Osteoblast (primary cell): ENCODE data around the gene OR8B3. TPM values are rescaled to one million over a fixed set of nuclear protein-coding genes. Genes with fewer than 3 reads are reported as not detected.
A peak's percentile ranks its signal among the peaks of the same experiment; 100 is the strongest.
"Not testable (repeated sequence)": the region's sequence is repeated elsewhere in the genome, so short reads cannot be mapped to it uniquely, and the experiment has no call there.

ENCODE experiments used
- DNase-seq: peaks from one replicate; pipeline ENCODE4 v3.0.0; 2011; ENCODE audit warnings: low spot score, mixed read lengths; ENCODE audit not compliant: insufficient read length; ENCODE audit errors: missing footprints
- H2AFZ ChIP-seq: 2 replicates; pipeline ENCODE4 v1.6.0; 2011; ENCODE audit warnings: mild to moderate bottlenecking, low read length
- H3K27ac ChIP-seq: 2 replicates; pipeline ENCODE4 v1.5.1; 2011; ENCODE audit warnings: mild to moderate bottlenecking, low read depth, low read length, moderate library complexity
- H3K27me3 ChIP-seq: 2 replicates; pipeline ENCODE4 v1.6.0; 2012; ENCODE audit warnings: mild to moderate bottlenecking, control low read depth, inconsistent platforms, low read length, moderate library complexity; ENCODE audit not compliant: insufficient read depth
- H3K36me3 ChIP-seq: 2 replicates; pipeline ENCODE4 v1.5.1; 2011; ENCODE audit warnings: mild to moderate bottlenecking, low read length, control low read depth, moderate library complexity; ENCODE audit not compliant: insufficient read depth
- H3K4me1 ChIP-seq: 2 replicates; pipeline ENCODE4 v1.5.1; 2011; ENCODE audit warnings: mild to moderate bottlenecking, low read length, control low read depth, moderate library complexity; ENCODE audit not compliant: insufficient read depth
- H3K4me2 ChIP-seq: 2 replicates; pipeline ENCODE4 v1.6.0; 2011; ENCODE audit warnings: mild to moderate bottlenecking, low read length; ENCODE audit not compliant: insufficient read depth
- H3K4me3 ChIP-seq: fragments of 200-600 bp; sonication (generic); 3 replicates; pipeline ENCODE4 v1.5.1; 2012; ENCODE audit warnings: mild to moderate bottlenecking, low read length, inconsistent platforms; ENCODE audit not compliant: insufficient read depth
- H3K79me2 ChIP-seq: 2 replicates; pipeline ENCODE4 v1.6.0; 2012; ENCODE audit warnings: mild to moderate bottlenecking, low read length, control low read depth, inconsistent platforms; ENCODE audit not compliant: insufficient read depth
- H3K9me3 ChIP-seq: 2 replicates; pipeline ENCODE4 v1.5.1; 2011; ENCODE audit warnings: low read depth, low read length, control low read depth
- H4K20me1 ChIP-seq: 2 replicates; pipeline ENCODE4 v1.6.0; 2012; ENCODE audit warnings: mild to moderate bottlenecking, low read length, control low read depth; ENCODE audit not compliant: insufficient read depth
- CTCF ChIP-seq: IDR thresholded peaks from 2 replicates; pipeline ENCODE4 v1.5.1; 2011; ENCODE audit warnings: mild to moderate bottlenecking, low read depth, low read length, moderate library complexity; ENCODE audit errors: extremely low read depth
- total RNA-seq: library from RNA; depleted of rRNA; stranded (reverse); fragments of >200 nt; gene quantifications from 2 replicates; pipeline ENCODE4 v1.2.3, GENCODE V29; 2012

OR8B3 gene
- total RNA-seq, 1 donor, result not detected

- no peak for DNase-seq
- H3K36me3 ChIP-seq, result no peaks in the 10 kb centered on the region
- no peak overlapping the region for H3K4me3 ChIP-seq
- no peak overlapping the region for H3K27ac ChIP-seq
- H3K27me3 ChIP-seq, result peaks cover 1% of the 10 kb centered on the region
- no peaks in the 10 kb centered on the region for H3K9me3 ChIP-seq
- H3K4me1 ChIP-seq, result no peaks in the 10 kb centered on the region
- no peak overlapping the region for H2AFZ ChIP-seq
- peak; percentile 64 for TF ChIP-seq CTCF
- H4K20me1 ChIP-seq, result no peaks in the 10 kb centered on the region
- H3K4me2 ChIP-seq, result no peak overlapping the region
- H3K79me2 ChIP-seq, result no peaks in the 10 kb centered on the region
Observed at GRCh38 chr11:124415356-124415923, 16.6 kb upstream of the OR8B3 start.

DNA sequence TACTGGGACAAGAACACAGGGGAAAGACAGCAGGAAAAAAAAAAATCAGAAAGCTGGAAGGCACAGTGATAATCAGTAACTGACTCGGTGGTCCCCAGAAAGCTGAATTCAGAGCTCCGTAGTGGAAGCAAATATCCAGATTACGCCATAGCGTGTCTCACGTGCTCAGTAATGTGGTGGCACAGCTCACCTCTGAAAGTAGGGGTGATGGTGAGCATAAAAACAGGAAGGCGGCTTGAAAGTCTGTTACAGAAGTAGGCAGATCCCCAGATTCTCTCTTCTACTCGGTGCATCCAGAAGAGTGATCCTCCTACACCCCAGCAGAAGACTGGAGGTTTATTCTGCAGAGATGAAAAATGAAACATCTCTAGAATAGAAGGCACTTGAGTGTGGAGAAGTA lies 11.1 kb upstream of the OR8B3 start:
- Histone ChIP-seq H4K20me1 (no peaks in the 10 kb centered on the region), H3K36me3 (no peaks in the 10 kb centered on the region), H2AFZ (no peak overlapping the region), H3K27me3 (peaks cover 4% of the 10 kb centered on the region), H3K4me2 (no peak overlapping the region), H3K27ac (no peak overlapping the region), H3K4me3 (no peak overlapping the region), H3K4me1 (no peaks in the 10 kb centered on the region), H3K9me3 (no peaks in the 10 kb centered on the region), H3K79me2 (no peaks in the 10 kb centered on the region)
- DNase-seq, result no peak
- TF ChIP-seq CTCF, result no peak

DNA sequence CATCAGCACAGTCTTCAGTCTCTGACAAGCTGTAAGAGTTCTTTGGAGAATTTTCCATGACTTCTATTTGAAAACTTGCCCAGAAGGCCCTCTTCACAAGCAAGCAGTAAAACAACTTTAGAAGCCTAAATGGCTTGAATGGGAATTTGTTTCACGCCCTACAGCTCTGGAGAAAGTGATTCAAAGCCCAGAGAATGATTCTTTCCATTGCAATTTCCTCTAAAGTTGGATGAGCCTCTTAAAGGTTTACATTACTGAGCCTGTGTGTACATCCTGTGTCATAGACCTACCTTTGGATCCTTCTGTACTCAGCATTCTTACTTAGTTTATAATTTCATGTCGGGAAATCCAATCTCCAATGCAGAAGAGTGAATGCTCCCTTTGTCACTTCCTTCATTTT lies 6.8 kb upstream of the OR8B3 start:
- H4K20me1 ChIP-seq, result no peaks in the 10 kb centered on the region
- DNase-seq, result no peak
- H3K36me3 ChIP-seq, result no peaks in the 10 kb centered on the region
- H3K27me3 ChIP-seq, result peaks cover 4% of the 10 kb centered on the region
- no peak for TF ChIP-seq CTCF
- no peaks in the 10 kb centered on the region for H3K79me2 ChIP-seq
- H3K4me2 ChIP-seq, result no peak overlapping the region
- H3K9me3 ChIP-seq, result no peaks in the 10 kb centered on the region
- H2AFZ ChIP-seq, result no peak overlapping the region
- H3K4me3 ChIP-seq, result no peak overlapping the region
- no peaks in the 10 kb centered on the region for H3K4me1 ChIP-seq
- H3K27ac ChIP-seq, result no peak overlapping the region

GRCh38 chr11:124403186-124403585 lies 4.4 kb upstream of the OR8B3 start:
- DNase-seq, H3K4me1 ChIP-seq, H3K4me3 ChIP-seq, H4K20me1 ChIP-seq, H2AFZ ChIP-seq, H3K79me2 ChIP-seq, H3K4me2 ChIP-seq, H3K27me3 ChIP-seq, H3K9me3 ChIP-seq, H3K27ac ChIP-seq, H3K36me3 ChIP-seq: not testable (repeated sequence)
